Measurements from ENCODE around the gene VASP.

- TF ChIP-seq CTCF (IDR thresholded peaks at IDR 0.05; ENCODE audit: poor library complexity, severe bottlenecking) = no peak
- no peak for TF ChIP-seq POLR2AphosphoS5 (IDR thresholded peaks at IDR 0.05)
- no peak for TF ChIP-seq SMC3 (conservative IDR thresholded peaks at IDR 0.05; ENCODE audit: poor library complexity)
- no peak for TF ChIP-seq REST (IDR thresholded peaks at IDR 0.05; ENCODE audit: borderline replicate concordance)
- TF ChIP-seq EZH2 (IDR thresholded peaks at IDR 0.05; ENCODE audit: borderline replicate concordance, insufficient read depth, low read length, poor library complexity, severe bottlenecking) = no peak
- TF ChIP-seq RAD21 (conservative IDR thresholded peaks at IDR 0.05) = no peak
These were observed 31.0 kb upstream of the VASP start for GRCh38 chr19:45476304-45476703.
